A549 (cell line): Measurements from ENCODE around the gene CLIP1. TPM values are rescaled to one million over a fixed set of nuclear protein-coding genes. Genes with fewer than 3 reads are reported as not detected.

ENCODE experiments used
- ATAC-seq, 2 experiments: fragments of 200-7000 bp in 1 of 2; fragments of >200 bp in 1 of 2; cut with Nextera tagmentation in 1 of 2; cut with Tn5 transposase in 1 of 2; 3 replicates each; pipeline versions ENCODE4 v1.8.0 to v1.9.1; 2018 to 2020; ENCODE audit warnings: mild to moderate bottlenecking in 1 of 2, moderate library complexity in 1 of 2
- CTCF ChIA-PET: fragments of 300-600 bp; sonication (Branson Sonifier 250); formaldehyde crosslinking; extraction: SDS; loops from one replicate; lab custom pipeline; 2021; ENCODE audit warnings: antibody characterized with exemption, inconsistent platforms; lab: Yijun Ruan, JAX
- POLR2A ChIA-PET: fragments of 350-600 bp; formaldehyde crosslinking; extraction: SDS; loops from one replicate; lab custom pipeline; 2021; ENCODE audit warnings: antibody characterized with exemption, inconsistent platforms; lab: Yijun Ruan, JAX
- DNase-seq, 2 experiments: peaks; one replicate each; pipeline versions ENCODE4 v3.0.0 to v3.0.0-alpha.2; 2011 to 2016; ENCODE audit warnings: low read depth in 1 of 2, low spot score in 1 of 2
- FAIRE-seq: peaks from 2 replicates; lab custom pipeline; 2011; peaks lifted over from hg19 to GRCh38; lab: Jason Lieb, UNC
- H3K27ac ChIP-seq, 2 experiments: fragments of >200 bp; sonication (Bioruptor Twin); formaldehyde crosslinking; 3 replicates each; pipeline ENCODE4 v1.5.1; 2016 to 2017
- H3K4me1 ChIP-seq: fragments of >200 bp; sonication (Bioruptor Twin); formaldehyde crosslinking; 3 replicates; pipeline ENCODE4 v1.6.1; 2016
- H3K4me2 ChIP-seq: fragments of >200 bp; sonication (Bioruptor Twin); formaldehyde crosslinking; 3 replicates; pipeline ENCODE4 v1.6.1; 2016
- H3K4me3 ChIP-seq: fragments of >200 bp; sonication (Bioruptor Twin); formaldehyde crosslinking; 3 replicates; pipeline ENCODE4 v1.5.1; 2016
- H3K9me3 ChIP-seq: fragments of >200 bp; sonication (Bioruptor Twin); formaldehyde crosslinking; 3 replicates; pipeline ENCODE4 v1.6.1; 2016
- ATOH8 ChIP-seq: fragments of 250-450 bp; sonication (Bioruptor Pico); IDR thresholded peaks from 2 replicates; pipeline ENCODE4 v1.5.0; 2020; ENCODE audit warnings: low read depth, mild to moderate bottlenecking, moderate library complexity
- BHLHE40 ChIP-seq: IDR thresholded peaks from 2 replicates; pipeline ENCODE4 v1.6.1; 2012; ENCODE audit warnings: low read depth, low read length, inconsistent platforms
- CBX2 ChIP-seq: fragments of 200-600 bp; sonication (generic); IDR thresholded peaks from 2 replicates; pipeline ENCODE4 v1.6.1; 2016; ENCODE audit warnings: low read depth, mild to moderate bottlenecking, borderline replicate concordance
- CEBPB ChIP-seq, 2 experiments: fragments of >200 bp in 1 of 2; sonication (Bioruptor Twin) in 1 of 2; formaldehyde crosslinking in 1 of 2; IDR thresholded peaks; 2 replicates each; pipeline ENCODE4 v1.6.1; 2012 to 2016
- EHF ChIP-seq: fragments of 250-450 bp; sonication (Bioruptor Pico); IDR thresholded peaks from 2 replicates; pipeline ENCODE4 v1.5.0; 2020; ENCODE audit warnings: mild to moderate bottlenecking
- EHMT2 ChIP-seq: fragments of 200-600 bp; sonication (generic); IDR thresholded peaks from 2 replicates; pipeline ENCODE4 v1.6.1; 2016; ENCODE audit warnings: antibody characterized with exemption, low read depth, mild to moderate bottlenecking, moderate library complexity
- ELK1 ChIP-seq: fragments of 150-350 bp; IDR thresholded peaks from 2 replicates; pipeline ENCODE4 v1.6.1; 2014; ENCODE audit warnings: low read depth, mild to moderate bottlenecking, low read length
- HDAC2 ChIP-seq: fragments of 200-600 bp; sonication (generic); IDR thresholded peaks from 2 replicates; pipeline ENCODE4 v1.6.1; 2016
- HMGXB4 ChIP-seq: fragments of 250-450 bp; sonication (Bioruptor Pico); IDR thresholded peaks from 2 replicates; pipeline ENCODE4 v1.5.0; 2021; ENCODE audit warnings: mild to moderate bottlenecking, moderate library complexity, borderline replicate concordance
- HOXB5 ChIP-seq: fragments of 250-450 bp; sonication (Bioruptor Pico); IDR thresholded peaks from 2 replicates; pipeline ENCODE4 v1.5.0; 2020; ENCODE audit warnings: mild to moderate bottlenecking, moderate library complexity
- KDM5A ChIP-seq: fragments of 200-600 bp; sonication (generic); IDR thresholded peaks from 2 replicates; pipeline ENCODE4 v1.6.1; 2016; ENCODE audit warnings: antibody characterized with exemption, mild to moderate bottlenecking
- MAX ChIP-seq: IDR thresholded peaks from 2 replicates; pipeline ENCODE4 v1.6.1; 2012
- MAZ ChIP-seq: fragments of 150-350 bp; IDR thresholded peaks from 2 replicates; pipeline ENCODE4 v1.6.1; 2014; ENCODE audit warnings: antibody characterized with exemption, low read depth, low read length, borderline replicate concordance
- NFE2L2 ChIP-seq: fragments of 150-350 bp; conservative IDR thresholded peaks from 2 replicates; pipeline ENCODE4 v1.6.1; 2014; ENCODE audit warnings: low read length
- POLR2A ChIP-seq: IDR thresholded peaks from 2 replicates; pipeline ENCODE4 v1.6.1; 2012; ENCODE audit warnings: mild to moderate bottlenecking, low read length
- POLR2AphosphoS2 ChIP-seq: conservative IDR thresholded peaks from 2 replicates; pipeline ENCODE4 v1.6.1; 2012; ENCODE audit warnings: low read length, improper control_type of control experiment, inconsistent platforms
- TP53 ChIP-seq: fragments of 250-450 bp; sonication (Bioruptor Pico); IDR thresholded peaks from 2 replicates; pipeline ENCODE4 v1.5.0; 2021; ENCODE audit warnings: mild to moderate bottlenecking, moderate library complexity
- ZFP36 ChIP-seq: fragments of 450-650 bp; IDR thresholded peaks from 2 replicates; pipeline ENCODE4 v1.6.1; 2014; ENCODE audit warnings: borderline replicate concordance; ENCODE audit not compliant: partially characterized antibody
- ZSCAN20 ChIP-seq: fragments of 250-450 bp; sonication (Bioruptor Pico); IDR thresholded peaks from 2 replicates; pipeline ENCODE4 v1.8.0; 2022; ENCODE audit warnings: mild to moderate bottlenecking, moderate library complexity
- WGBS: methylation state at CpG from one replicate; pipeline ENCODE4 v1.1.6; 2017; ENCODE audit errors: missing lambda C conversion rate; 5-methylcytosine and 5-hydroxymethylcytosine counted together
- polyA plus RNA-seq, 4 experiments: library from polyadenylated mRNA; depleted of rRNA in 3 of 4; stranded (reverse); fragments of >200 nt; fragmentation: RNase III in 1 of 4; extraction: RNeasy Plus Mini Kit Qiagen cat#74134 plus additional on column Dnase treatment in 1 of 4; gene quantifications; 2 replicates in 3 of 4; 3 replicates in 1 of 4; pipeline ENCODE4 v1.2.3, GENCODE V29; 2011 to 2017

Gene CLIP1
- polyA plus RNA-seq, 2 of the 4 experiments (the other 2 are of a cell fraction) = 43.0 to 133 TPM

- H3K9me3 ChIP-seq = no peaks in the 10 kb centered on the region
- CTCF ChIA-PET = interaction anchor here (1.5 kb wide), 1 partner anchor 15 kb away, joined by 3 read pairs; no protein-coding TSS in a partner anchor
- H3K4me2 ChIP-seq = no peak overlapping the region
- 91% methylated on average over 8 of the region's 8 CpGs for WGBS
- no peaks in the 10 kb centered on the region for H3K4me1 ChIP-seq
- ATAC-seq (no peak), FAIRE-seq (no peak), DNase-seq (no peak)
- POLR2A ChIA-PET = no interaction called here
- no peak overlapping the region for H3K4me3 ChIP-seq
- no peak overlapping the region for H3K27ac ChIP-seq
- TF ChIP-seq EHMT2 (no peak), EHF (no peak), CEBPB (IDR thresholded peaks at IDR 0.05) (no peak), NFE2L2 (no peak), ZFP36 (no peak), KDM5A (no peak), ATOH8 (CRISPR knock-in tag) (no peak)
Measured at GRCh38 chr12:122250536-122250935, 171.9 kb downstream of the CLIP1 start.

- 90% methylated on average over 6 of the region's 6 CpGs for WGBS
- H3K4me2 ChIP-seq = no peak overlapping the region
- H3K4me1 ChIP-seq = no peaks in the 10 kb centered on the region
- TF ChIP-seq HMGXB4 (CRISPR knock-in tag) (no peak), HDAC2 (no peak), POLR2AphosphoS2 (no peak), BHLHE40 (no peak), ELK1 (no peak), HOXB5 (CRISPR knock-in tag) (no peak), MAZ (no peak), ZSCAN20 (no peak), MAX (no peak), CBX2 (no peak)
- H3K4me3 ChIP-seq = no peak overlapping the region
- POLR2A ChIA-PET = no interaction called here
- CTCF ChIA-PET = interaction anchor here (1.5 kb wide), 1 partner anchor 15 kb away, joined by 3 read pairs; no protein-coding TSS in a partner anchor
- no peaks in the 10 kb centered on the region for H3K9me3 ChIP-seq
- ATAC-seq (no peak), FAIRE-seq (no peak), DNase-seq (no peak)
- H3K27ac ChIP-seq = no peak overlapping the region
Measured at GRCh38 chr12:122250047-122250446, 172.4 kb downstream of the CLIP1 start.

GRCh38 chr12:122245553-122245952 lies 176.9 kb downstream of the CLIP1 start:
- WGBS = 100% methylated on average over 1 of the region's 1 CpG
- no peak for FAIRE-seq
- ChIA-PET CTCF (interaction anchor here (0.8 to 1.0 kb wide), 2 partner anchors 12 to 110 kb away, joined by 3 read pairs; no protein-coding TSS in a partner anchor), POLR2A (no interaction called here)
- TF ChIP-seq POLR2A = no peak
- TF ChIP-seq TP53 (CRISPR knock-in tag) = no peak
- Histone ChIP-seq H3K4me1 (no peaks in the 10 kb centered on the region), H3K4me2 (no peak overlapping the region), H3K27ac (no peak overlapping the region), H3K4me3 (no peak overlapping the region), H3K9me3 (no peaks in the 10 kb centered on the region)
- DNase-seq = no peak
- no peak for ATAC-seq
